MCF 10A (cell line): Measurements from ENCODE around the gene RIPOR2. TPM values are rescaled to one million over a fixed set of nuclear protein-coding genes. Genes with fewer than 3 reads are reported as not detected.
"Not testable (repeated sequence)": the region's sequence is repeated elsewhere in the genome, so short reads cannot be mapped to it uniquely, and the experiment has no call there.

ENCODE experiments used
- BruUV-seq: library from RNA; stranded (reverse); fragments of 400-500 nt; replicated peaks from 2 replicates; lab custom pipeline; 2021; lab: Mats Ljungman, UMichigan
- CTCF ChIA-PET: fragments of 300-600 bp; sonication (Branson Sonifier 250); formaldehyde crosslinking; extraction: SDS; loops from one replicate; lab custom pipeline; 2021; ENCODE audit warnings: antibody characterized with exemption, inconsistent platforms; lab: Yijun Ruan, JAX
- POLR2A ChIA-PET: fragments of 300-600, 350-650 bp; sonication (Branson Sonifier 250); formaldehyde crosslinking; extraction: SDS; loops from one replicate; lab custom pipeline; 2020; ENCODE audit warnings: antibody characterized with exemption, inconsistent platforms; lab: Yijun Ruan, JAX
- DNase-seq: peaks from one replicate; pipeline ENCODE4 v3.0.0-alpha.2; 2018; ENCODE audit not compliant: unreplicated experiment
- H3K27ac Mint-ChIP-seq: one replicate; pipeline ENCODE4 v1.8.0; 2022; ENCODE audit warnings: mild to moderate bottlenecking, low read depth, mixed read lengths; ENCODE audit not compliant: unreplicated experiment
- H3K27me3 Mint-ChIP-seq: one replicate; pipeline ENCODE4 v1.8.0; 2022; ENCODE audit warnings: mixed read lengths; ENCODE audit not compliant: insufficient read depth, unreplicated experiment
- H3K36me3 Mint-ChIP-seq: one replicate; pipeline ENCODE4 v1.8.0; 2022; ENCODE audit warnings: mild to moderate bottlenecking, moderate library complexity, mixed read lengths; ENCODE audit not compliant: insufficient read depth, unreplicated experiment
- H3K4me1 Mint-ChIP-seq: one replicate; pipeline ENCODE4 v1.8.0; 2022; ENCODE audit warnings: mixed read lengths; ENCODE audit not compliant: insufficient read depth, unreplicated experiment
- H3K4me3 Mint-ChIP-seq: one replicate; pipeline ENCODE4 v1.8.0; 2022; ENCODE audit warnings: mild to moderate bottlenecking, moderate library complexity, mixed read lengths; ENCODE audit not compliant: unreplicated experiment
- H3K9me3 Mint-ChIP-seq: one replicate; pipeline ENCODE4 v1.8.0; 2022; ENCODE audit warnings: mixed read lengths; ENCODE audit not compliant: unreplicated experiment
- CTCF ChIP-seq: fragments of 200-600 bp; IDR thresholded peaks from one replicate; pipeline ENCODE4 v1.8.0; 2022; ENCODE audit warnings: antibody characterized with exemption, mild to moderate bottlenecking; ENCODE audit not compliant: unreplicated experiment
- intact Hi-C: fragments of 100-400 bp; cut with micrococcal nuclease; formaldehyde crosslinking; loops from 2 replicates; pipeline ENCODE4 v1.14.1; 2022
- total RNA-seq: library from RNA; stranded (reverse); gene quantifications from 2 replicates; pipeline ENCODE4 v1.2.3, GENCODE V29; 2022

The RIPOR2 gene
- total RNA-seq, 1 experiment from 2014 or later = 4.9 TPM

- Mint-ChIP-seq H3K4me3 (no peak overlapping the region), H3K36me3 (peaks cover 4% of the 10 kb centered on the region), H3K27ac (no peak overlapping the region), H3K4me1 (peaks cover 13% of the 10 kb centered on the region), H3K9me3 (peaks cover 8% of the 10 kb centered on the region), H3K27me3 (no peaks in the 10 kb centered on the region)
- DNase-seq = no peak
- POLR2A ChIA-PET = no interaction called here
- CTCF ChIA-PET = interaction anchor here (0.6 kb wide), 1 partner anchor 46 kb away, joined by 4 read pairs; no protein-coding TSS in a partner anchor
- intact Hi-C loops = no loop called here
- TF ChIP-seq CTCF = no peak
- no TSS peak for BruUV-seq
Measured at GRCh38 chr6:24927277-24927955, 8.3 kb downstream of the RIPOR2 start.

GRCh38 chr6:24926647-24927046 lies 9.1 kb downstream of the RIPOR2 start:
- BruUV-seq, DNase-seq, H3K36me3 Mint-ChIP-seq, H3K9me3 Mint-ChIP-seq, H3K4me3 Mint-ChIP-seq, H3K27me3 Mint-ChIP-seq, POLR2A ChIA-PET, H3K4me1 Mint-ChIP-seq, H3K27ac Mint-ChIP-seq, intact Hi-C loops: not testable (repeated sequence)
- CTCF ChIA-PET = interaction anchor here (1.7 kb wide), 1 partner anchor 22 kb away, joined by 7 read pairs; no protein-coding TSS in a partner anchor

- Mint-ChIP-seq H3K4me1 (peaks cover 6% of the 10 kb centered on the region), H3K36me3 (peaks cover 4% of the 10 kb centered on the region), H3K27me3 (no peaks in the 10 kb centered on the region), H3K4me3 (no peak overlapping the region), H3K9me3 (peaks cover 8% of the 10 kb centered on the region), H3K27ac (no peak overlapping the region)
- ChIA-PET POLR2A (interaction anchor here (1.0 kb wide), 1 partner anchor 61 kb away, joined by 4 read pairs; no protein-coding TSS in a partner anchor), CTCF (interaction anchor here (0.6 to 1.7 kb wide), 3 partner anchors 21 to 81 kb away, joined by 3 to 7 read pairs (median 4); no protein-coding TSS in a partner anchor)
- DNase-seq = no peak
- intact Hi-C loops = no loop called here
- no peak for TF ChIP-seq CTCF
- no TSS peak for BruUV-seq
Measured at GRCh38 chr6:24926192-24926591, 9.6 kb downstream of the RIPOR2 start.

GRCh38 chr6:24925661-24926060 lies 10.1 kb downstream of the RIPOR2 start:
- intact Hi-C loops = no loop called here
- Mint-ChIP-seq H3K27me3 (no peaks in the 10 kb centered on the region), H3K27ac (no peak overlapping the region), H3K9me3 (peaks cover 8% of the 10 kb centered on the region), H3K36me3 (peaks cover 4% of the 10 kb centered on the region), H3K4me3 (no peak overlapping the region), H3K4me1 (peaks cover 6% of the 10 kb centered on the region)
- no TSS peak for BruUV-seq
- no peak for TF ChIP-seq CTCF
- POLR2A ChIA-PET = interaction anchor here (1.0 kb wide), 1 partner anchor 61 kb away, joined by 4 read pairs; no protein-coding TSS in a partner anchor
- CTCF ChIA-PET = interaction anchor here (0.6 to 1.7 kb wide), 4 partner anchors 21 to 82 kb away, joined by 3 to 7 read pairs (median 4); no protein-coding TSS in a partner anchor
- DNase-seq = no peak
